GM21576 (cell line): Measurements from ENCODE around the gene SDK2.
A peak's percentile ranks its signal among the peaks of the same experiment; 100 is the strongest.
"Not testable (repeated sequence)": the region's sequence is repeated elsewhere in the genome, so short reads cannot be mapped to it uniquely, and the experiment has no call there.

ENCODE experiments used
- ATAC-seq: cut with Tn5 transposase; IDR thresholded peaks from one replicate; pipeline ENCODE4 v1.9.1; 2021; ENCODE audit warnings: mild to moderate bottlenecking, moderate library complexity; ENCODE audit not compliant: unreplicated experiment

The SDK2 gene

GRCh38 chr17:73338050-73338521 lies 306.2 kb downstream of the SDK2 start:
- no peak for ATAC-seq

GRCh38 chr17:73337330-73337710 lies 306.9 kb downstream of the SDK2 start:
- ATAC-seq, result no peak

DNA sequence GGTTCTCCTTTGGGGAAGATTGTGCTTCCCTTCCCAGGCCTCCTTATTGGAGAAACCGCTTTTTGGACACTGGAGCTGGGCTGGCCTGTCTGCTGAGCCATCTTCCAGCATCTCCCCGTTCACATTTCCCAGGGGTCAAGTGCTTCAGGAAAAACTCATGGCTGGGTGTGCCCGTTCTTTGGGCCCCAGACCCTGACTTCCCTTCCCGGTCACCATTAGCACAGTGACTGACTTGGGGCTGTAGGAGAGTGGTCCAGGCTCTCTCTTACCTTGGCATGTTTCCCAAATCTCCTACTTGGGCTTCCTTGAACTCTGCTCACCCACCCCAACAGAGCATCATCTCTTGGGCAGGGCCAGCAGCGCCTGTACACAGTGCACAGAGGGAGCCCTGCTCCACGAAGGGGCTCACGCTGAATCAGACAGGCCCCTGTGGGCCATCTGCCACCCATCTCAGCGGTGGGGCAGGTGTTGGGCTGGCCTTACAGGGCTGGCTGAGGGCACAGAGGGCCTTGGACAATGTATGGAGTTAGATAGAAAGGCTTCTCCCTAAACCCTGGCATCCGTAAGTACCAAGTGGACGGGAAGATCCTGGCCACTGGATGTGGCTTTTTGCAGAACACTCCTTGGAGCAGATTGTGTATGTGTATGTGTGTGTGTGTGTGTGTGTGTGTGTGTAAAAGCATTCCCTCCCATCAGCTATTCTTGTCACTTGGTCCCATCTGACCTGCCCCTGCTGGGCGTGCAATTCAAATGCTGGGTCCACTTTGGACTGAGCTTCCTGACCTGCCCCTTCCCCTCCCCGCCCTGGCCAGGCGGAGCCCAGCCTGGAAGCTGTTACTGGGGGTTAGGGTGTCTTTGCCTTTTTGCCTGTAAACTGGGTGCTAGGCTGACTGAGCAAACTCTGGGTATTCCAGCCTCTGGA lies 307.6 kb downstream of the SDK2 start:
- ATAC-seq, result no peak

DNA sequence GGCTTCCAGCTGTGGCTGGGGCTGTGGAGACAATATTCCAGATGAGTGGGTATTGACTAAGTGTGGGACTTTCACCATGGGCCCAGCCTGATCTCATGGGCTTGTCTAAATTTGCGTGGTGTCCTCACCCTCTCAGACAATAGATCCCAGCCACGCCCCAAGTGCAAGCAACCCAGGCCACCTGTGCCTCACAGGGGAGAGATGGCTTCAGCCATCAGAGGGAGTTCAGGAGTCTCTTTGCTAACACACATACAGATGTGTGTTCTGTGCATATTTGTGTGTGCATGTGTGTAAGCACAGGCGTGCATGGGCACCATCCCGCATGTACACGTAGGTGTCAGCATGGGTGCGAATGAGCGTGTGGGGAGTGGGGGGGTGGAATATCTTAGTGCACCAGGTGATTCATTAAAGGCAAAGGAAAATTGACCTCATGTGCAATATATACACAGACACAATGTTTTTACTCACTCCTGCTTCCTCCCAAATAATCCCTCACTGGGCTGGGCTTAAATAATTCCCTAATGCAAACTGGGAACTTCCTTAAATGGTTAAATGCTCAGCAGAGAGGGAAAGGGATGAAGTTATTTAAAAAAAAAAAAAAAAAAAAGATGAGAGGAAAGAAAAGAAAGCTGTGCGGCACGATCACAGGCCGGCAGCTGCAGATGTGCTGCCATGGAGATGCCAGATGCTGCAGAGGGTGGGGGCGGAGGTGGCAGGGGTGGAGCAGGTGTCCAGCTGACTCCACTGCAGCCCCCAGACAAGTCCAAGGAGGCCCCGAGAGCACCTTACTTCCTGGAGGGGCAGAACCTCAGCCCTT lies 308.4 kb downstream of the SDK2 start:
- ATAC-seq, result no peak

GRCh38 chr17:73334771-73335513 lies 309.3 kb downstream of the SDK2 start:
- no peak for ATAC-seq

DNA sequence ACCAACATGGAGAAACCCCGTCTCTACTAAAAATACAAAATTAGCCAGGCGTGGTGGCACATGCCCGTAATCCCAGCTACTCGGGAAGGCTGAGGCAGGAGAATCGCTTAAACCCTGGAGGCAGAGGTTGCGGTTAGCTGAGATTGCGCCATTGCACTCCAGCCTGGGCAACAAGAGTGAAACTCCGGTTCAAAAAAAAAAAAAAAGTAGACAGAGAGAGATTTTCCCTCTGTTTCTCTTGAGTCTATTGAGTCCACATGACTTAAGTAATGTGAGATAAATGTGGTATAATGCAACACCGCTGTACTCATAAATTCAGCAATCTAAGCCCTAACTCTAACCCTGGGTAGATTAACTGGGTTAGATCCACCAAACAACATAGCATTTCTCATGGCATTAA lies 310.8 kb downstream of the SDK2 start:
- not testable (repeated sequence) for ATAC-seq

DNA sequence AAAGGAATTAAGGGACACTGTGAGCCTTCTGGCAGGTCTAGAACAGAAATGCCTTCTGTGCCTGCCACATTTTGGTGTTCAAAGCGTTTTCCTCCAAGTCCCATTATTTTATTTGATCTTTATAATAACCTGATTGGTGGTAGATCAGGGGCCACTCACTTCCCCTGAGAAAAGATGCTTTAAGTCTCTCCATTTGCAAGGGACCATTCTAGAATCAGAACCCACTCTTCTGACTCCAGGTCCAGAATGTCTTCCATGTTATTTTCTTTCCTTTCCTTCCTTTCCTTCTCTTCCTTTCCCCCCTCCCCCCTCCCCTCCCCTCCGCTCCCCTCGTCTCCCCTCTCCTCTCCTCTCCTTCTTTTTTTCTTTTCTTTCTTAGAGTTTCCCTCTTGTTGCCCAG lies 313.2 kb downstream of the SDK2 start:
- no peak for ATAC-seq

GRCh38 chr17:73327676-73328075 lies 316.6 kb downstream of the SDK2 start:
- ATAC-seq, result no peak

- no peak for ATAC-seq
Observed at GRCh38 chr17:73325527-73325842, 318.8 kb downstream of the SDK2 start.

DNA sequence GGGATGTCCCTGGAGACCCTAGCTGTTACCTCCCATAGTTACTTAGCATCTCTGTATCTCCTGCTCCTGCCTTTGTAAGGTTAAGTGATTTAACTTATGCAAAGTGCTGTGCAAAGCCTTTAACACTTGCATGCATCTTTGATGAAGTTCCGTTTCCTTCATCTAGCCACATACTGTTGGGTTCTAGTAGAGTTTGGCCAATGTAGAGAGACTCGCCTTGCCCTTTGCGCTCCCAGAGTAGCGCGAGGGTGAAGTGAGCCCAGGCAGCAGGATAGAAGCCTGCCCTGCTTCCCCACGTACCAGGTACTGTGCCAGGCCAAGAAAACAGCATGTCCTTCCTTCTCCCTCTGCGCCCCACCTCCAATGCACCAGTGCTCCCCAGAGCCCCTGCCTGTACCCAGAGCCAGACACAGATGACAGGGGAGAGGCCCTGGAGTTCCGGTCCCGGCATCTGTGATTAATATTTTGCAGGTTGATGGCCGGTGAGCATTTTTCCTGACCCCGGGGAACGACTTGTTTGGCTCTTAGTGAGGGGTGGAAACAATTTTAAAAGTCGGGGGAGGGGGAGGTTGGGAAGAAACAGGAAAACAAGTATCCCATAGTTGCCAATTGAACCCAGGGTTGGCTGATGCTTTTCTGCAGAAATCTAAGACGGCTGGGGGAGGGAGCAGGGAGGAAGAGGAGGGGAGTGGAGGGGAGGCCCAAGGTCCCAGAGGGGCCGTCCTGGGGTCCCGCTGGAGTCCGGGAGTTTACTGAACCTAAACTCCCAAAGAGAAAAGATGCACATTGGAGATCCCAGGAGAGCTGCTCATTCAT lies 319.3 kb downstream of the SDK2 start:
- no peak for ATAC-seq

DNA sequence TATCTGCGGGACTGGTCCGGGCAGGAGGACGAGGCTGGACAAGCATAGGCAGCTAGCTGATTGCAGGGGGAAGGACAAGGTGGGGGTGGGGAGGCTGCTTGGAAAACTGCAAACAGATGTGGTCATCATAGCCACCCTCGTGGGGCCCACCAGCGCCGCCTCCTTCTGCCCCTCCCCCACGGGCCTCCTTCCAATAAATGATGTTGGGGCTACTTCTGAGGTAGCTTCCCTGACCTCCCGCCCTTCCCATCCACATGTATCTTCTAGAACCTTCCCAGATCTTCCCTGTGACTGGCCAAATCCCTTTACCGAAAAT lies 320.1 kb downstream of the SDK2 start:
- no peak for ATAC-seq

- no peak for ATAC-seq
Observed at GRCh38 chr17:73323409-73324159, 320.7 kb downstream of the SDK2 start.

DNA sequence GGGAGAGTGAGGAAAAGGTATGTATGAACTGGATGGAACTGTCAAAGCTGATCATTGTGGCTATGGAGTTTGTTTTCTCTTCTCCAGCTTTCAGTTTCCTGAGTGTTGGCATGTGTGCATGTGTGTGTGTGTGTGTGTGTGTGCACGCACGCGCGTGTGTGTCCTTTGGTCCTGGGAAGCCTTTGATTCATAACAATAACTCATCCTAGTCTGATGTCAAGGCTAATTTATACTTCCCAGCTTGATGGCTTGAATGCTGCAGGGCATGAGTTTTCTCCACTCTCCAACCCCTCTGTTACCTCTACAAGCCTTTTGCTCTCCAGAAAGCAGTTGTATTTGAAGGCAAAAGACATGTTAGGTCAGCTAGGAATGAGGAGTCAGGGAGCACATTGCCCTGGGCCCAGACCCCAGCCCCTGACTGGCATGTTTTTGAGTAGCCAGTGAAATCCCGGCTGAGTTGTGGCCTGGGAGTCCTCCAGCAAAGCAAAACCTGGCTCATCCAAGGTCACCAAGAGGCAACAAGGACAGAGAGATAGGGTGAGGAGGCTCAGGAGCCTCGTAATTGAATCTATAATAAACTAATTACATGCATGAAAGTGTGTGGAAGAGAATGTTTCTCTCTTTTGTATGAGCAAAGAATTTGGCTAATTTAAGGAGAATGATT lies 323.5 kb downstream of the SDK2 start:
- ATAC-seq, result no peak

GRCh38 chr17:73319766-73320165 lies 324.5 kb downstream of the SDK2 start:
- ATAC-seq, result no peak

GRCh38 chr17:73318836-73319235 lies 325.4 kb downstream of the SDK2 start:
- ATAC-seq, result no peak

GRCh38 chr17:73318427-73318813 lies 325.8 kb downstream of the SDK2 start:
- no peak for ATAC-seq

GRCh38 chr17:73317513-73318426 lies 326.5 kb downstream of the SDK2 start:
- ATAC-seq, result no peak

DNA sequence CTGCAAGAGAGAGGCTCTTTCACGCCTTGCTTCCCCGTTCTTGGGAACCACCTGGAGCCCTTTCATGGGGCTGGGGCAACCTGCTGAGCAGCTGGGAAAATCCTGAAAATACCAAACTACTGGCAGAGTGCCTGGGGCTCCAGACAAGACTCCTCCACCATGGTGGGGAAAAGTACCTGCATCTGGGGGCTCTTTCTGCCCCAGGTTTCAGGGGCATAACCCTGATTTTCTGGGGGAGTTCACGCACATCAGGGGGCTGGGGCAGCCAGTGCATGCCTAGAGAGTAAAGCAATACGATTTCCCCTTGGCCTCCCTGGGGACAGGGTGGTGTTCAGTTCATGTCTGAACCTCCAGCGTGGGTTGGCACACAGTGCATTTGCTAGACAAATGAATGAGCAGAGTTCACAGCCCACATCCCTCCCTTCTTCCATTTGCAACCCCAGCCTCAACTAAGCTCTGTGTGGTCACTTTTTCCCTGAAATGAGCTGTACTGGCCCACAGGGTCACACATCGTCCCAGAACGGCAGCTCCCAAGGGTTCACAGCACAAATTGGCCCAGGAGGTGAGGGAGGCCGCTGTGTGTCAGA lies 327.2 kb downstream of the SDK2 start:
- ATAC-seq, result peak; percentile 62
